Esophagus squamous epithelium (tissue), 4 donors: Measurements from ENCODE around the gene KCNQ1.

Source experiments
- POLR2A ChIP-seq, 4 donors: fragments of 450-650 bp; IDR thresholded peaks; one replicate each; pipeline ENCODE4 v1.6.1; 2017; ENCODE audit warnings: antibody characterized with exemption in 4 of 4, mild to moderate bottlenecking in 4 of 4, moderate library complexity in 3 of 4
- TF ChIP-seq, protein P1 (sequence below), 6 experiments: fragments of 450-650 bp in 4 of 6; fragments of 200-600 bp in 2 of 6; sonication (generic) in 2 of 6; IDR thresholded peaks; one replicate each; pipeline ENCODE4 v1.5.1; 2016 to 2019; ENCODE audit warnings: antibody characterized with exemption in 6 of 6, mild to moderate bottlenecking in 4 of 6, moderate library complexity in 4 of 6

DNA sequence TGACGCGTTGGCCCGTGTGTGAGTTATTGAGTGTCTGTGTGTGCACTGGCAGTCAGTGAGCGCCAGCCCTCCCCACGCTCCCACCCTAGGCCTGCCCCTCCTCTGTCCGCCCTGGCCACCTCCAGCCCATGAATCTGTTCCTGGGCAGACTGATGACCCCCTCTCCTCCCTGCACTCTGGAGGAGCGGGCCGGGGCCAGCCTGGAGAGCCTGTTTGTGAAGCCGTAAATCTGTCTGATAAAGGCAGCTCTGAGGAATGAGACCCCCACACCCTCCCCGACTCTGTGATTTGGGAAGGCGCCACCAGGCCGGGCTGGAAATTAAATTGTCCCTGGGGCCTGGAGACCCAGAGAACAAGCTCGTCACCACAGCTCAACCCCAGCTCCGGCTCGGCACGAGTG is 35.7 kb upstream of the KCNQ1 start:
- TF ChIP-seq, protein P1, sequence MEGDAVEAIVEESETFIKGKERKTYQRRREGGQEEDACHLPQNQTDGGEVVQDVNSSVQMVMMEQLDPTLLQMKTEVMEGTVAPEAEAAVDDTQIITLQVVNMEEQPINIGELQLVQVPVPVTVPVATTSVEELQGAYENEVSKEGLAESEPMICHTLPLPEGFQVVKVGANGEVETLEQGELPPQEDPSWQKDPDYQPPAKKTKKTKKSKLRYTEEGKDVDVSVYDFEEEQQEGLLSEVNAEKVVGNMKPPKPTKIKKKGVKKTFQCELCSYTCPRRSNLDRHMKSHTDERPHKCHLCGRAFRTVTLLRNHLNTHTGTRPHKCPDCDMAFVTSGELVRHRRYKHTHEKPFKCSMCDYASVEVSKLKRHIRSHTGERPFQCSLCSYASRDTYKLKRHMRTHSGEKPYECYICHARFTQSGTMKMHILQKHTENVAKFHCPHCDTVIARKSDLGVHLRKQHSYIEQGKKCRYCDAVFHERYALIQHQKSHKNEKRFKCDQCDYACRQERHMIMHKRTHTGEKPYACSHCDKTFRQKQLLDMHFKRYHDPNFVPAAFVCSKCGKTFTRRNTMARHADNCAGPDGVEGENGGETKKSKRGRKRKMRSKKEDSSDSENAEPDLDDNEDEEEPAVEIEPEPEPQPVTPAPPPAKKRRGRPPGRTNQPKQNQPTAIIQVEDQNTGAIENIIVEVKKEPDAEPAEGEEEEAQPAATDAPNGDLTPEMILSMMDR (IDR thresholded peaks at IDR 0.05): no peak
- no peak for TF ChIP-seq POLR2A (IDR thresholded peaks at IDR 0.05)
